Measurements from ENCODE around the gene PCDHGA1.

DNA sequence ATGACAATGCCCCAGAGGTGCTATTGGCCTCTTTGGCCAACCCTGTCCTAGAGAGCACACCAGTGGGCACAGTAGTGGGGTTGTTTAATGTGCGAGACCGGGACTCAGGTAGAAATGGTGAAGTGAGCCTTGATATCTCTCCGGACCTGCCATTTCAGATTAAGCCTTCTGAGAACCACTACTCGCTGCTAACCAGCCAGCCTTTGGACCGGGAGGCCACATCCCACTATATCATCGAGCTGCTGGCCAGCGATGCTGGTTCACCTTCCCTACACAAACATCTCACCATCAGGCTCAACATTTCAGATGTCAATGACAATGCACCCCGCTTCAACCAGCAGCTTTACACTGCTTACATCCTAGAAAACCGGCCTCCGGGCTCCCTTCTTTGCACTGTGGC lies 160.0 kb downstream of the PCDHGA1 start:
- TF ChIP-seq, protein P1, sequence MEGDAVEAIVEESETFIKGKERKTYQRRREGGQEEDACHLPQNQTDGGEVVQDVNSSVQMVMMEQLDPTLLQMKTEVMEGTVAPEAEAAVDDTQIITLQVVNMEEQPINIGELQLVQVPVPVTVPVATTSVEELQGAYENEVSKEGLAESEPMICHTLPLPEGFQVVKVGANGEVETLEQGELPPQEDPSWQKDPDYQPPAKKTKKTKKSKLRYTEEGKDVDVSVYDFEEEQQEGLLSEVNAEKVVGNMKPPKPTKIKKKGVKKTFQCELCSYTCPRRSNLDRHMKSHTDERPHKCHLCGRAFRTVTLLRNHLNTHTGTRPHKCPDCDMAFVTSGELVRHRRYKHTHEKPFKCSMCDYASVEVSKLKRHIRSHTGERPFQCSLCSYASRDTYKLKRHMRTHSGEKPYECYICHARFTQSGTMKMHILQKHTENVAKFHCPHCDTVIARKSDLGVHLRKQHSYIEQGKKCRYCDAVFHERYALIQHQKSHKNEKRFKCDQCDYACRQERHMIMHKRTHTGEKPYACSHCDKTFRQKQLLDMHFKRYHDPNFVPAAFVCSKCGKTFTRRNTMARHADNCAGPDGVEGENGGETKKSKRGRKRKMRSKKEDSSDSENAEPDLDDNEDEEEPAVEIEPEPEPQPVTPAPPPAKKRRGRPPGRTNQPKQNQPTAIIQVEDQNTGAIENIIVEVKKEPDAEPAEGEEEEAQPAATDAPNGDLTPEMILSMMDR (IDR thresholded peaks at IDR 0.05) = no peak
- TF ChIP-seq HOXA7 (CRISPR knock-in tag; IDR thresholded peaks at IDR 0.05) = no peak
- TF ChIP-seq KDM5A (IDR thresholded peaks at IDR 0.05) = no peak
- no peak for TF ChIP-seq POLR2A (IDR thresholded peaks at IDR 0.05; ENCODE audit: low read length)
- TF ChIP-seq MAFK (IDR thresholded peaks at IDR 0.05; ENCODE audit: partially characterized antibody) = no peak
- no peak for TF ChIP-seq RAD21 (conservative IDR thresholded peaks at IDR 0.05 in 1 of 2, IDR thresholded peaks at IDR 0.05 in 1 of 2)
- TF ChIP-seq, protein P2, sequence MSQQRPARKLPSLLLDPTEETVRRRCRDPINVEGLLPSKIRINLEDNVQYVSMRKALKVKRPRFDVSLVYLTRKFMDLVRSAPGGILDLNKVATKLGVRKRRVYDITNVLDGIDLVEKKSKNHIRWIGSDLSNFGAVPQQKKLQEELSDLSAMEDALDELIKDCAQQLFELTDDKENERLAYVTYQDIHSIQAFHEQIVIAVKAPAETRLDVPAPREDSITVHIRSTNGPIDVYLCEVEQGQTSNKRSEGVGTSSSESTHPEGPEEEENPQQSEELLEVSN (IDR thresholded peaks at IDR 0.05; ENCODE audit: borderline replicate concordance, low read depth) = no peak
- TF ChIP-seq, protein P3, sequence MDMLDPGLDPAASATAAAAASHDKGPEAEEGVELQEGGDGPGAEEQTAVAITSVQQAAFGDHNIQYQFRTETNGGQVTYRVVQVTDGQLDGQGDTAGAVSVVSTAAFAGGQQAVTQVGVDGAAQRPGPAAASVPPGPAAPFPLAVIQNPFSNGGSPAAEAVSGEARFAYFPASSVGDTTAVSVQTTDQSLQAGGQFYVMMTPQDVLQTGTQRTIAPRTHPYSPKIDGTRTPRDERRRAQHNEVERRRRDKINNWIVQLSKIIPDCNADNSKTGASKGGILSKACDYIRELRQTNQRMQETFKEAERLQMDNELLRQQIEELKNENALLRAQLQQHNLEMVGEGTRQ (IDR thresholded peaks at IDR 0.05) = no peak
- TF ChIP-seq BHLHE40 (IDR thresholded peaks at IDR 0.05; ENCODE audit: low read depth, low read length) = no peak
- TF ChIP-seq CEBPB (IDR thresholded peaks at IDR 0.05) = no peak
- TF ChIP-seq NPAS2 (CRISPR knock-in tag; IDR thresholded peaks at IDR 0.05; ENCODE audit: borderline replicate concordance) = no peak
- TF ChIP-seq, protein P4, sequence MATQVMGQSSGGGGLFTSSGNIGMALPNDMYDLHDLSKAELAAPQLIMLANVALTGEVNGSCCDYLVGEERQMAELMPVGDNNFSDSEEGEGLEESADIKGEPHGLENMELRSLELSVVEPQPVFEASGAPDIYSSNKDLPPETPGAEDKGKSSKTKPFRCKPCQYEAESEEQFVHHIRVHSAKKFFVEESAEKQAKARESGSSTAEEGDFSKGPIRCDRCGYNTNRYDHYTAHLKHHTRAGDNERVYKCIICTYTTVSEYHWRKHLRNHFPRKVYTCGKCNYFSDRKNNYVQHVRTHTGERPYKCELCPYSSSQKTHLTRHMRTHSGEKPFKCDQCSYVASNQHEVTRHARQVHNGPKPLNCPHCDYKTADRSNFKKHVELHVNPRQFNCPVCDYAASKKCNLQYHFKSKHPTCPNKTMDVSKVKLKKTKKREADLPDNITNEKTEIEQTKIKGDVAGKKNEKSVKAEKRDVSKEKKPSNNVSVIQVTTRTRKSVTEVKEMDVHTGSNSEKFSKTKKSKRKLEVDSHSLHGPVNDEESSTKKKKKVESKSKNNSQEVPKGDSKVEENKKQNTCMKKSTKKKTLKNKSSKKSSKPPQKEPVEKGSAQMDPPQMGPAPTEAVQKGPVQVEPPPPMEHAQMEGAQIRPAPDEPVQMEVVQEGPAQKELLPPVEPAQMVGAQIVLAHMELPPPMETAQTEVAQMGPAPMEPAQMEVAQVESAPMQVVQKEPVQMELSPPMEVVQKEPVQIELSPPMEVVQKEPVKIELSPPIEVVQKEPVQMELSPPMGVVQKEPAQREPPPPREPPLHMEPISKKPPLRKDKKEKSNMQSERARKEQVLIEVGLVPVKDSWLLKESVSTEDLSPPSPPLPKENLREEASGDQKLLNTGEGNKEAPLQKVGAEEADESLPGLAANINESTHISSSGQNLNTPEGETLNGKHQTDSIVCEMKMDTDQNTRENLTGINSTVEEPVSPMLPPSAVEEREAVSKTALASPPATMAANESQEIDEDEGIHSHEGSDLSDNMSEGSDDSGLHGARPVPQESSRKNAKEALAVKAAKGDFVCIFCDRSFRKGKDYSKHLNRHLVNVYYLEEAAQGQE (IDR thresholded peaks at IDR 0.05) = no peak
